ENCODE data around the gene TBCB. TPM values are rescaled to one million over a fixed set of nuclear protein-coding genes. Genes with fewer than 3 reads are reported as not detected.

Gene TBCB
- total RNA-seq, 1 donor from 2014 or later, result 152 TPM

- TF ChIP-seq, protein P1, sequence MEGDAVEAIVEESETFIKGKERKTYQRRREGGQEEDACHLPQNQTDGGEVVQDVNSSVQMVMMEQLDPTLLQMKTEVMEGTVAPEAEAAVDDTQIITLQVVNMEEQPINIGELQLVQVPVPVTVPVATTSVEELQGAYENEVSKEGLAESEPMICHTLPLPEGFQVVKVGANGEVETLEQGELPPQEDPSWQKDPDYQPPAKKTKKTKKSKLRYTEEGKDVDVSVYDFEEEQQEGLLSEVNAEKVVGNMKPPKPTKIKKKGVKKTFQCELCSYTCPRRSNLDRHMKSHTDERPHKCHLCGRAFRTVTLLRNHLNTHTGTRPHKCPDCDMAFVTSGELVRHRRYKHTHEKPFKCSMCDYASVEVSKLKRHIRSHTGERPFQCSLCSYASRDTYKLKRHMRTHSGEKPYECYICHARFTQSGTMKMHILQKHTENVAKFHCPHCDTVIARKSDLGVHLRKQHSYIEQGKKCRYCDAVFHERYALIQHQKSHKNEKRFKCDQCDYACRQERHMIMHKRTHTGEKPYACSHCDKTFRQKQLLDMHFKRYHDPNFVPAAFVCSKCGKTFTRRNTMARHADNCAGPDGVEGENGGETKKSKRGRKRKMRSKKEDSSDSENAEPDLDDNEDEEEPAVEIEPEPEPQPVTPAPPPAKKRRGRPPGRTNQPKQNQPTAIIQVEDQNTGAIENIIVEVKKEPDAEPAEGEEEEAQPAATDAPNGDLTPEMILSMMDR (IDR thresholded peaks at IDR 0.05; ENCODE audit: insufficient read depth, low read length, severe bottlenecking), result no peak
- H3K4me3 ChIP-seq (ENCODE audit: low read depth, low read length), result no peak overlapping the region
- DNase-seq (ENCODE audit: low read depth) (no peak), FAIRE-seq (peak; percentile 36)
- peaks cover 6% of the 10 kb centered on the region for H3K36me3 ChIP-seq (ENCODE audit: control insufficient read depth, insufficient read depth, low read length)
- H3K27me3 ChIP-seq (ENCODE audit: control insufficient read depth, insufficient read depth, low read length), result no peaks in the 10 kb centered on the region
Measured at GRCh38 chr19:36103040-36103626, 12.1 kb upstream of the TBCB start.

- no peak overlapping the region for H3K4me3 ChIP-seq (ENCODE audit: low read depth, low read length)
- TF ChIP-seq, protein P1 (IDR thresholded peaks at IDR 0.05; ENCODE audit: insufficient read depth, low read length, severe bottlenecking), result no peak
- H3K27me3 ChIP-seq (ENCODE audit: control insufficient read depth, insufficient read depth, low read length), result no peaks in the 10 kb centered on the region
- peaks cover 6% of the 10 kb centered on the region for H3K36me3 ChIP-seq (ENCODE audit: control insufficient read depth, insufficient read depth, low read length)
- no peak for FAIRE-seq
- DNase-seq (ENCODE audit: low read depth), result peak; percentile 33
Measured at GRCh38 chr19:36103842-36104552, 11.3 kb upstream of the TBCB start.

- Histone ChIP-seq H3K27me3 (ENCODE audit: control insufficient read depth, insufficient read depth, low read length) (no peaks in the 10 kb centered on the region), H3K36me3 (ENCODE audit: control insufficient read depth, insufficient read depth, low read length) (peaks cover 9% of the 10 kb centered on the region), H3K4me3 (ENCODE audit: low read depth, low read length) (no peak overlapping the region)
- TF ChIP-seq, protein P1 (IDR thresholded peaks at IDR 0.05; ENCODE audit: insufficient read depth, low read length, severe bottlenecking), result no peak
- DNase-seq (ENCODE audit: low read depth) (no peak), FAIRE-seq (no peak)
Measured at GRCh38 chr19:36106441-36106840, 8.8 kb upstream of the TBCB start.

DNA sequence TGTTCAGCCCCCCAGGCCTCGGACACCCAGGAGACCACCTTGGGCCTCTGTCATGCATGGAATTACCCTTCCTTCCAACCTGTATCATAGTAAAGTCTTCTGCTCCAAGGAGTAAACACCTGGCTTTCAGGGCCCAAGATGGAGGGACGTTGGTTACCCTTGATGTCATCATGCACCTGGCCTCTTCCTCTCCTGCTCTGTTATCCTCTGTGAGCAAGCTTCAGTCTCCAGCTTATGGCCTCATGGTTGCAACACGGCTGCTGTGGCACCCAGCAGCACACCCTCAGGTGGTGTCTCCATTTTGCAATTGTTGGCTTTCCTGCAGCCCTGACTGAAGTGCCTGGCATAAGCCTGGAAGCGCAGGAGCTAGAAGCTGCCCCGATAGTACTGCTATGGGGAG lies 8.3 kb upstream of the TBCB start:
- FAIRE-seq (no peak), DNase-seq (ENCODE audit: low read depth) (no peak)
- Histone ChIP-seq H3K36me3 (ENCODE audit: control insufficient read depth, insufficient read depth, low read length) (peaks cover 9% of the 10 kb centered on the region), H3K27me3 (ENCODE audit: control insufficient read depth, insufficient read depth, low read length) (no peaks in the 10 kb centered on the region), H3K4me3 (ENCODE audit: low read depth, low read length) (no peak overlapping the region)
- TF ChIP-seq, protein P1 (IDR thresholded peaks at IDR 0.05; ENCODE audit: insufficient read depth, low read length, severe bottlenecking), result no peak

DNA sequence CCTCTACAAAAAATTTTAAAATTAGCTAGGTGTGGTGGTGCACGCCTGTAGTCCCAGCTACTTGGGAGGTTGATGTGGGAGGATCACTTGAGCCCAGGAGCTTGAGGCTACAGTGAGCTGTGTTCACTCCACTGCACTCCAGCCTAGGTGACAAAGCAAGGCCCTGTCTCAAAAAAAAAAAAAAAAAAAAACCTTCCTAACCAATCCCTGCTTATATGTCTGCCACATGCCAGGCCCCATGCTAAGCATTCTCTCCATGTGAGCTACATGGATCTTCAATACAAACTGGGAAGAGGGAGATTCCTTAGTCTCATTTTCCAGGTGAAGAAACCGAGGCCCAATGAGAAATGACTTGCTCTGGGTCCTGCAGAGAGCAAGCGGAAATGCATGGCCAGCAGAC lies 6.6 kb upstream of the TBCB start:
- no peaks in the 10 kb centered on the region for H3K27me3 ChIP-seq (ENCODE audit: control insufficient read depth, insufficient read depth, low read length)
- FAIRE-seq (no peak), DNase-seq (ENCODE audit: low read depth) (no peak)
- no peak overlapping the region for H3K4me3 ChIP-seq (ENCODE audit: low read depth, low read length)
- TF ChIP-seq, protein P1 (IDR thresholded peaks at IDR 0.05; ENCODE audit: insufficient read depth, low read length, severe bottlenecking), result no peak
- peaks cover 17% of the 10 kb centered on the region for H3K36me3 ChIP-seq (ENCODE audit: control insufficient read depth, insufficient read depth, low read length)

Data from bronchial epithelial cell (primary cell).